Measurements from ENCODE around the gene RAVER1. TPM values are rescaled to one million over a fixed set of nuclear protein-coding genes. Genes with fewer than 3 reads are reported as not detected.

The RAVER1 gene
- total RNA-seq, 4 donors from 2014 or later: 18.3 to 52.0 (median 39.1) TPM

DNA sequence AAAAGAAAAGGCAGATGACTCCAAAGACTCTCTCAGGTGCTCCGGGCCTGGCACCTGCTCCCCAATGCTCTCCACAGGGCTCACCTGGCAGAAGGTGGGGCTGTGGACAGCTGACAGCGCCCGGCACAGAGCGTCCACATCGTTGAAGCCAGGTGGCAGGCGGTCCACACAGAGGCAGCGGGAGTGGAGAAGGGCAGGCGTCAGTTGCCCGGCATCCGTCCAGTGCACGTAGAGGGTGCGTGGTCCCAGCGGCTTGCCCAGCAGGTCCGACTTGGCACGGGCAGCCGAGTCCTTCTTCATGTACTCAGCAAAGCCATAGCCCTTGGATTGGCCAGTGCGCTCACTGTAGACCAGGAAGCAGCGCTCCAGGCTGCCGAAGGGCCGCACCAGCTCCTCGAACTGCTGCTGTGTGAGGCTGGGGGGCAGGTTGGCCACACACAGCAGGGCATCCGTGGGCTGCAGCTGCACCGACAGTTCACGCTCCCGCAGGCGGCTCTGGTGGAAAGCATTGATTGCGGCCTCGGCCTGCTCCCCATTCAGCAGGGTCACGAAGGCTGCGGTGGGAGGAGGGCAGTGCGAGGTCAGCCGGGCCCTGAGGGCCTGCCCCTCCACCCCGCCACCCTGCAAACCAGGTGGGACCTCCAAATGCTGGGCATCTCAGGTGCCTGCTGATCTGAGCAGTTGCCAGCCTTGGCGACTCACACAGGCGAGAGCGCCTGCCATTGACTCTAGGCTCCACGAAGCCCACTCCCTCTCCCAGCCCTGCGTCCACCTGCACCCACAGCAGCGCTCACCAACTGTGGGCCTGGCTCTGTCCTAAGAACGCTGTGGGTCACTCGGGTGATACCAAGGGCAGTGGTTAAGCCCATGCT, 4.5 kb downstream of the RAVER1 start:
- Histone ChIP-seq H3K4me1 (peaks cover 7 to 13% of the 10 kb centered on the region in 2 donors), H3K4me3 (replicated peaks in 1 of 3) (no peak overlapping the region), H3K9me3 (no peaks in the 10 kb centered on the region), H3K36me3 (peaks cover 38 to 67% of the 10 kb centered on the region in 2 donors), H3K27ac (no peak overlapping the region), H3K27me3 (no peaks in the 10 kb centered on the region)
- WGBS, 2 donors: 95 to 97% methylated on average over 5 to 38 of the region's 41 CpGs
- intact Hi-C loops (cut with DNase I): no loop called here
- DNase-seq: no peak
- TF ChIP-seq, protein P1, sequence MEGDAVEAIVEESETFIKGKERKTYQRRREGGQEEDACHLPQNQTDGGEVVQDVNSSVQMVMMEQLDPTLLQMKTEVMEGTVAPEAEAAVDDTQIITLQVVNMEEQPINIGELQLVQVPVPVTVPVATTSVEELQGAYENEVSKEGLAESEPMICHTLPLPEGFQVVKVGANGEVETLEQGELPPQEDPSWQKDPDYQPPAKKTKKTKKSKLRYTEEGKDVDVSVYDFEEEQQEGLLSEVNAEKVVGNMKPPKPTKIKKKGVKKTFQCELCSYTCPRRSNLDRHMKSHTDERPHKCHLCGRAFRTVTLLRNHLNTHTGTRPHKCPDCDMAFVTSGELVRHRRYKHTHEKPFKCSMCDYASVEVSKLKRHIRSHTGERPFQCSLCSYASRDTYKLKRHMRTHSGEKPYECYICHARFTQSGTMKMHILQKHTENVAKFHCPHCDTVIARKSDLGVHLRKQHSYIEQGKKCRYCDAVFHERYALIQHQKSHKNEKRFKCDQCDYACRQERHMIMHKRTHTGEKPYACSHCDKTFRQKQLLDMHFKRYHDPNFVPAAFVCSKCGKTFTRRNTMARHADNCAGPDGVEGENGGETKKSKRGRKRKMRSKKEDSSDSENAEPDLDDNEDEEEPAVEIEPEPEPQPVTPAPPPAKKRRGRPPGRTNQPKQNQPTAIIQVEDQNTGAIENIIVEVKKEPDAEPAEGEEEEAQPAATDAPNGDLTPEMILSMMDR (IDR thresholded peaks at IDR 0.05): no peak
- no peak for TF ChIP-seq POLR2A (IDR thresholded peaks at IDR 0.05)

DNA sequence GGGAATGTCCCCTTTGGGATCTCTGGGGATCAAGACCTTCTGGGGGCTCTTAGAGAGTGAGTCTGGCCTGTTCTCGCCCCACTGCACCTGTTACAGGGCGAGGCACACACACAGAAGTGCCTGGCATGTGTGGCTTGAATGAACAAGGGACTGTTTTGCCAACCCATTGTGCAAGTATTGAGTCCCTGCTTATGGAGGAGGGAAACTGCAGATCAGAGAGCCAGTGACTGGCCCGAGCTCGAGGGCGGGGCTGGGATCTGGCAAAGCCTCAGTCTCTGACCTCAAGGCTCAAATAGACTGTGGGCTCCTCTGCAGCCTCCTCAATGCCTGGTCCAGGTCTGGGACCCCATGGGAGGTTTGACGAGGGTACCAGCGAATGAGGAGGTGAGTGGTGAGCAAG, 5.5 kb downstream of the RAVER1 start:
- no peak for TF ChIP-seq POLR2A (IDR thresholded peaks at IDR 0.05)
- TF ChIP-seq, protein P1 (IDR thresholded peaks at IDR 0.05): no peak
- Histone ChIP-seq H3K27me3 (no peaks in the 10 kb centered on the region), H3K36me3 (peaks cover 44 to 74% of the 10 kb centered on the region in 2 donors), H3K4me3 (replicated peaks in 1 of 3) (no peak overlapping the region), H3K4me1 (peaks cover 6 to 12% of the 10 kb centered on the region in 2 donors), H3K9me3 (no peaks in the 10 kb centered on the region), H3K27ac (no peak overlapping the region)
- intact Hi-C loops (cut with DNase I): no loop called here
- 85 to 88% methylated on average over 7 of the region's 7 CpGs for WGBS, 2 donors
- no peak for DNase-seq

DNA sequence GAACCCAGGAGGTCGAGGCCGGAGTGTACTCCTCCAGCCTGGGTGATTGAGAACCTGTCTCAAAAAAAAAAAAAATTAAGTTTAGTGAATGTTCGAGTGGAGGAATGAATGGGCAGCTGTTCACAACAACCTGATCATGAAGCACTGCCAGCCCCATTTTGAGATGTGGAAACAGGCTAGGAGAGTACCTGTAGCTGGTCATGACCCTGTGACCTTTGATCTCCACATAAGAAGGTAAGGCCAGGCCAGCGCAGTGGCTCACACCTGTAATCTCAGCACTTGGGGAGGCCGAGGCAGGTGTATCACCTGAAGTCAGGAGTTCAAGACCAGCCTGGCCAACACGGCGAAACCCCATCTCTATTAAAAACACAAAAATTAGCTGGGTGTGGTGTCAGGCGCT, 7.6 kb downstream of the RAVER1 start:
- no peak for DNase-seq
- intact Hi-C loops (cut with DNase I): no loop called here
- Histone ChIP-seq H3K9me3 (no peaks in the 10 kb centered on the region), H3K27me3 (no peaks in the 10 kb centered on the region), H3K4me1 (no peaks in the 10 kb centered on the region), H3K36me3 (peaks cover 61 to 95% of the 10 kb centered on the region in 2 donors), H3K27ac (no peak overlapping the region), H3K4me3 (replicated peaks in 1 of 3) (no peak overlapping the region)
- TF ChIP-seq POLR2A (IDR thresholded peaks at IDR 0.05): no peak
- TF ChIP-seq, protein P1 (IDR thresholded peaks at IDR 0.05): no peak
- 93 to 94% methylated on average over 7 to 8 of the region's 8 CpGs for WGBS, 2 donors

DNA sequence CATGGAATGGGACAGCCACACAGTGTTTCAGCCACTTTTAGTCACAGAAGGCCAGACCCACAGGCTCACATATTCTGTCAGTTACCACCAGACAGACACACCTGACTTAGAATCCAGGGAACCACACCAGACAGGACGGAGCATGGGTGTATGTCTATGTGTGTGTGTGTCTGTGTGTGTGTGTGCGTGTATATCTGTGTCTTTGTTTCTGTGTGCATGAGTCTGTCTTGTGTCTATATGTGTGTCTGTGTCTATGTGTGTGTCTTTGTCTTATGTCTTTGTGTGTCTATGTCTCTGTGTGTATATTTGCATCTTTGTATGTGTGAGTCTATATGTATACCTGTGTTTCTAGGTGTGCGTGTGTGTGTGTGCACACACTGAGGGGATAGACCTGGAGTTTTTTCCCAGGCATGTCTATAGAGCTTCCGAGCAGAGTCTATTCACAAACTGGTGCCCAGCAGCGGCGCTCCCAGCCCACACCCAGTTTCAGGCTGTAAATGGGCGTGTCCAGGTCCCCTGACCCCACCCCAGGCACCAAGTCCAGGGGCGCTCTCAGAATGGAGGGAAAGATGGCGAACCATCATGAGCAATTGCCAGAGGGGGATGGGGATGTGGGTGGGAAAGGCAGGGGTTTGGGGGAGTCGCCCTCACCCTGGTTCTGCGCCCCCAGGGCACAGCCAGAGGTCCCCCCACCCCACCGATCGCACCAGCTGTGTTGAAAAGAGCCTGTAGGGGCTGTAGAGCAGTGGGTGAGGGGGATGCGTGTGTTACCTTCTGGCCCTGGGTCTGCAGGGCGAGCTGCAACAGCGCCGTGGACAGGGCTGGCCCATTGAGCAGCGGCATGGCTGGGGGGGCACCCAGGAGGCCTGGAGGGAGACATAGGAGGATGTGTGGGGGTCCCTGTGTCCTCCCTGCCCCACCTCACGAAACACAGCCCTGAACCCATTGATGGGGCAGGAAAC, 11.2 kb downstream of the RAVER1 start:
- Histone ChIP-seq H3K27ac (no peak overlapping the region), H3K27me3 (no peaks in the 10 kb centered on the region), H3K4me3 (replicated peaks in 1 of 3) (no peak overlapping the region), H3K4me1 (no peaks in the 10 kb centered on the region), H3K36me3 (peaks cover 55 to 93% of the 10 kb centered on the region in 2 donors), H3K9me3 (no peaks in the 10 kb centered on the region)
- intact Hi-C loops (cut with DNase I): no loop called here
- 91 to 95% methylated on average over 17 to 19 of the region's 19 CpGs for WGBS, 2 donors
- TF ChIP-seq, protein P1 (IDR thresholded peaks at IDR 0.05): no peak
- TF ChIP-seq POLR2A (IDR thresholded peaks at IDR 0.05): no peak
- no peak for DNase-seq

Data from thyroid gland (tissue), 4 donors.